ENCODE results near the gene MRPS14. TPM values are rescaled to one million over a fixed set of nuclear protein-coding genes. Genes with fewer than 3 reads are reported as not detected.
A peak's percentile ranks its signal among the peaks of the same experiment; 100 is the strongest.

Gene MRPS14
- total and polyA plus RNA-seq, 9 of the 15 experiments (the other 6 are each of a cell fraction or from before 2014, with no cell fraction given): 38.1 to 231 (median 54.9) TPM

GRCh38 chr1:175023043-175023921 lies at the start of gene MRPS14 (continued):
- TF ChIP-seq ZFX (CRISPR knock-in tag; IDR thresholded peaks at IDR 0.05): peak; percentile 93
- peak in 1 of 2 experiments; percentile 64; a peak in 1 of 3 replicates for TF ChIP-seq CBX3 (IDR thresholded peaks at IDR 0.05; ENCODE audit: borderline replicate concordance in 1 of 2, low read length in 2 of 2)
- TF ChIP-seq, protein P1, sequence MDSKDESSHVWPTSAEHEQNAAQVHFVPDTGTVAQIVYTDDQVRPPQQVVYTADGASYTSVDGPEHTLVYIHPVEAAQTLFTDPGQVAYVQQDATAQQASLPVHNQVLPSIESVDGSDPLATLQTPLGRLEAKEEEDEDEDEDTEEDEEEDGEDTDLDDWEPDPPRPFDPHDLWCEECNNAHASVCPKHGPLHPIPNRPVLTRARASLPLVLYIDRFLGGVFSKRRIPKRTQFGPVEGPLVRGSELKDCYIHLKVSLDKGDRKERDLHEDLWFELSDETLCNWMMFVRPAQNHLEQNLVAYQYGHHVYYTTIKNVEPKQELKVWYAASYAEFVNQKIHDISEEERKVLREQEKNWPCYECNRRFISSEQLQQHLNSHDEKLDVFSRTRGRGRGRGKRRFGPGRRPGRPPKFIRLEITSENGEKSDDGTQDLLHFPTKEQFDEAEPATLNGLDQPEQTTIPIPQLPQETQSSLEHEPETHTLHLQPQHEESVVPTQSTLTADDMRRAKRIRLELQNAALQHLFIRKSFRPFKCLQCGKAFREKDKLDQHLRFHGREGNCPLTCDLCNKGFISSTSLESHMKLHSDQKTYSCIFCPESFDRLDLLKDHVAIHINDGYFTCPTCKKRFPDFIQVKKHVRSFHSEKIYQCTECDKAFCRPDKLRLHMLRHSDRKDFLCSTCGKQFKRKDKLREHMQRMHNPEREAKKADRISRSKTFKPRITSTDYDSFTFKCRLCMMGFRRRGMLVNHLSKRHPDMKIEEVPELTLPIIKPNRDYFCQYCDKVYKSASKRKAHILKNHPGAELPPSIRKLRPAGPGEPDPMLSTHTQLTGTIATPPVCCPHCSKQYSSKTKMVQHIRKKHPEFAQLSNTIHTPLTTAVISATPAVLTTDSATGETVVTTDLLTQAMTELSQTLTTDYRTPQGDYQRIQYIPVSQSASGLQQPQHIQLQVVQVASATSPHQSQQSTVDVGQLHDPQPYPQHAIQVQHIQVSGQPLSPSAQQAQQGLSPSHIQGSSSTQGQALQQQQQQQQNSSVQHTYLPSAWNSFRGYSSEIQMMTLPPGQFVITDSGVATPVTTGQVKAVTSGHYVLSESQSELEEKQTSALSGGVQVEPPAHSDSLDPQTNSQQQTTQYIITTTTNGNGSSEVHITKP (IDR thresholded peaks at IDR 0.05; ENCODE audit: partially characterized antibody): peak; percentile 4
- TF ChIP-seq, protein P2, sequence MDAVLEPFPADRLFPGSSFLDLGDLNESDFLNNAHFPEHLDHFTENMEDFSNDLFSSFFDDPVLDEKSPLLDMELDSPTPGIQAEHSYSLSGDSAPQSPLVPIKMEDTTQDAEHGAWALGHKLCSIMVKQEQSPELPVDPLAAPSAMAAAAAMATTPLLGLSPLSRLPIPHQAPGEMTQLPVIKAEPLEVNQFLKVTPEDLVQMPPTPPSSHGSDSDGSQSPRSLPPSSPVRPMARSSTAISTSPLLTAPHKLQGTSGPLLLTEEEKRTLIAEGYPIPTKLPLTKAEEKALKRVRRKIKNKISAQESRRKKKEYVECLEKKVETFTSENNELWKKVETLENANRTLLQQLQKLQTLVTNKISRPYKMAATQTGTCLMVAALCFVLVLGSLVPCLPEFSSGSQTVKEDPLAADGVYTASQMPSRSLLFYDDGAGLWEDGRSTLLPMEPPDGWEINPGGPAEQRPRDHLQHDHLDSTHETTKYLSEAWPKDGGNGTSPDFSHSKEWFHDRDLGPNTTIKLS (IDR thresholded peaks at IDR 0.05; ENCODE audit: borderline replicate concordance, low read depth): peak; percentile 72; the same call in 1 of the 2 replicates
- TF ChIP-seq YY1 (IDR thresholded peaks at IDR 0.05; ENCODE audit: borderline replicate concordance in 1 of 3, control insufficient read depth in 1 of 3, extremely low read depth in 1 of 3, insufficient read depth in 3 of 3, insufficient read length in 1 of 3, insufficient replicate concordance in 2 of 3, low read depth in 1 of 3, low read length in 2 of 3): peak; percentile 91 to 99 (median 99)
- peak; percentile 100 for TF ChIP-seq ZBTB40 (IDR thresholded peaks at IDR 0.05)
- peak; percentile 100 for TF ChIP-seq ZBTB40 (CRISPR knock-in tag; IDR thresholded peaks at IDR 0.05)
- peak; percentile 60 for TF ChIP-seq GTF2B (IDR thresholded peaks at IDR 0.05; ENCODE audit: extremely low read depth, insufficient read length)

Data from K562 (cell line).